GM12865 (cell line): ENCODE results near the gene ANGPTL4.
"Not testable (repeated sequence)": the region's sequence is repeated elsewhere in the genome, so short reads cannot be mapped to it uniquely, and the experiment has no call there.

ENCODE experiments used
- DNase-seq: peaks from one replicate; pipeline ENCODE4 v3.0.0; 2010; ENCODE audit warnings: low read depth
- H3K4me3 ChIP-seq: 2 replicates; pipeline ENCODE4 v1.5.1; 2011; ENCODE audit warnings: mild to moderate bottlenecking, low read depth, low read length, control low read depth
- TF ChIP-seq, protein P1 (sequence below): IDR thresholded peaks from 2 replicates; pipeline ENCODE4 v1.5.1; 2011; ENCODE audit warnings: low read length, control low read depth, low read depth, inconsistent platforms; ENCODE audit not compliant: insufficient read depth; ENCODE audit errors: missing control alignments

ANGPTL4 gene

DNA sequence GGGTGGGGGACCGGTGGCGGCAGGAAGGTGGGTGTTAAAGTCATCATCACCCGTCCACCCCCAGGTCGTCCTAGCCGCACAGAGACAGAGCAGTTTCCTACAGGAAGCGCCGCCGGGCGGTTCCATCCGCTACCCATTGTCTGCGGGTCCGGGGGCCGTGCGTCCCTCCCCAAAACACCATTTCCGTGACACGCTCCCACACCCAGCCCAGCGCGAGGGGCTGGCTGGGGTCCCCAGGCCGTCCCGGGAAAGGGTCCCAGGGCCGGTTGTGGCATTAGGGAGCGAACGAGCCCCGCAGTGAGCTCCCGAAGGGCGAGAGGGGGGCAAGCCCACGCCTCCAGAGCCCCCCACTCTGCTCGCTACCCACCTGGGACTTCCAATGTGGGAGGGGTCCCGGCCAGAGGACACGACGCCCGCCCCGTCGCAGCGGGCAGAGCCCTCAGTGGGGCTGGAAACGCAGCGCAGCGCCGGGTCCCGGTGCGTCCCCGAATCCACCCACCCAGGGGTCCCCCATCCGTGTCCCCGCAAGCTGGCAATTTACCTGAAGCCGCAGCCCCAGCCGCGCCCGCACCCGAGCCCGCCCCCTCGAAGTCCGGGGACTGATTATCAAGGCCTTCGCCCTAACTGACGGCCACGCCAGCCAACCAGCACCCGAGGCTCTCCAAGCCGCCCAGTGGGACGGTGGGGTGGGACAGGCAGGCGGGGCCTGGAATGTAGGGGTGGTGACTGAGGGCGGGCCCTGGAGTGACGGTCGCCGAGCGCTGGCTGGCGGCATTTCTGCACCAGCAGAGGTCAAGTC is 21.1 kb upstream of the ANGPTL4 start, which contains the start of gene KANK3:
KANK3 (minus strand) TSS at position 579 of the 799 bp plus-strand sequence. CDS start 5,434 bp downstream, outside the sequence.
- H3K4me3 ChIP-seq: peak within 1 kb of the TSS; percentile 57
- TF ChIP-seq, protein P1, sequence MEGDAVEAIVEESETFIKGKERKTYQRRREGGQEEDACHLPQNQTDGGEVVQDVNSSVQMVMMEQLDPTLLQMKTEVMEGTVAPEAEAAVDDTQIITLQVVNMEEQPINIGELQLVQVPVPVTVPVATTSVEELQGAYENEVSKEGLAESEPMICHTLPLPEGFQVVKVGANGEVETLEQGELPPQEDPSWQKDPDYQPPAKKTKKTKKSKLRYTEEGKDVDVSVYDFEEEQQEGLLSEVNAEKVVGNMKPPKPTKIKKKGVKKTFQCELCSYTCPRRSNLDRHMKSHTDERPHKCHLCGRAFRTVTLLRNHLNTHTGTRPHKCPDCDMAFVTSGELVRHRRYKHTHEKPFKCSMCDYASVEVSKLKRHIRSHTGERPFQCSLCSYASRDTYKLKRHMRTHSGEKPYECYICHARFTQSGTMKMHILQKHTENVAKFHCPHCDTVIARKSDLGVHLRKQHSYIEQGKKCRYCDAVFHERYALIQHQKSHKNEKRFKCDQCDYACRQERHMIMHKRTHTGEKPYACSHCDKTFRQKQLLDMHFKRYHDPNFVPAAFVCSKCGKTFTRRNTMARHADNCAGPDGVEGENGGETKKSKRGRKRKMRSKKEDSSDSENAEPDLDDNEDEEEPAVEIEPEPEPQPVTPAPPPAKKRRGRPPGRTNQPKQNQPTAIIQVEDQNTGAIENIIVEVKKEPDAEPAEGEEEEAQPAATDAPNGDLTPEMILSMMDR: no peak
- DNase-seq: peak; percentile 99

DNA sequence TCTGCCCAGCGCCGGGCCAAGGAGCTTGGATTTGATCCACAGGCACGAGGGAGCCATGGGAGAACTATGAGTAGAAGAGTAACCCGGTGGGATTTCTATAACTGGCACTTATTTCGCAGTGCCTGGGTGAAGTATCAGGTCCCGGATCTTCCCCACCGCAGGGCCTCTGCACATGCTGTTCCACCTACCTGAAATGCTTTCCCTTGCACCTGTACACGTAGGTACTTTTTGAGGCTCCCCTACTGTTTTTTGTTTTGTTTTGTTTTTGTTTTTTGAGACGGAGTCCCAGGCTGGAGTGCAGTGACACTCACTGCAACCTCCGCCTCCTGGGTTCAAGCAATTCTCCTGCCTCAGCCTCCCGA is 20.5 kb upstream of the ANGPTL4 start:
- TF ChIP-seq, protein P1: no peak
- peak overlapping the region; percentile 34 for H3K4me3 ChIP-seq
- DNase-seq: no peak

DNA sequence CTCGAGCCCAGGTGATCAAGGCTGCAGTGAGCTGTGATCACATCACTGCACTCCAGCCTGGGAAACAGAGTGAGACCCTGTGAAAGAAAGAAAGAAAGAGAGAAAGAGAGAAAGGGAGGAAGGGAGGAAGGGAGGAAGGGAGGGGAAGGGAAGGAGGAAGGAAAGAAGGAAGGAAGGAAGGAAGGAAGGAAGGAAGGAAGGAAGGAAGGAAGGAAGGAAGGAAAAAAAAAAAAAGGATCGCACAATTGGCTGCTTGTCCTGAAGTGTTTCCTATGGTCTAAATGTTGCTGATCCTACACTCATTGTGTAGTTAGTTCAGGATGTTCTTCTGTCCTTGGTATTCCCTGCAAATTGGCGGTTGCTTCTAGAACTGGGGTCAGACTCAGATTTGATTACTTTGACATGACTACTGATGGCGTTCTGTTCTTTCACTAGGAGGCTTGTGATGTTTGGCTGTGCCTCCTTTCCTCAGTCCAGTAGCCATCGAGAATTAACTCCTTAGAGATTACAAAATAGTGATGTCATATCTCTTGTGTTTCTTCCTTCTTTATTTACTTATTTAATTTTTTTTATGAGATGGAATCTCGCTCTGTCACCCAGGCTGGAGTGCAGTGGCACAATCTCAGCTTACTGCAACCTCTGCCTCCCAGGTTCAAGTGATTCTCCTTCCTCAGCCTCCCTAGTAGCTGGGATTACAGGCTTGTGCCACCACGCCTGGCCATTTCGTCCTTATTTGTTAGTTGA is 14.2 kb upstream of the ANGPTL4 start:
- not testable (repeated sequence) for H3K4me3 ChIP-seq, DNase-seq

DNA sequence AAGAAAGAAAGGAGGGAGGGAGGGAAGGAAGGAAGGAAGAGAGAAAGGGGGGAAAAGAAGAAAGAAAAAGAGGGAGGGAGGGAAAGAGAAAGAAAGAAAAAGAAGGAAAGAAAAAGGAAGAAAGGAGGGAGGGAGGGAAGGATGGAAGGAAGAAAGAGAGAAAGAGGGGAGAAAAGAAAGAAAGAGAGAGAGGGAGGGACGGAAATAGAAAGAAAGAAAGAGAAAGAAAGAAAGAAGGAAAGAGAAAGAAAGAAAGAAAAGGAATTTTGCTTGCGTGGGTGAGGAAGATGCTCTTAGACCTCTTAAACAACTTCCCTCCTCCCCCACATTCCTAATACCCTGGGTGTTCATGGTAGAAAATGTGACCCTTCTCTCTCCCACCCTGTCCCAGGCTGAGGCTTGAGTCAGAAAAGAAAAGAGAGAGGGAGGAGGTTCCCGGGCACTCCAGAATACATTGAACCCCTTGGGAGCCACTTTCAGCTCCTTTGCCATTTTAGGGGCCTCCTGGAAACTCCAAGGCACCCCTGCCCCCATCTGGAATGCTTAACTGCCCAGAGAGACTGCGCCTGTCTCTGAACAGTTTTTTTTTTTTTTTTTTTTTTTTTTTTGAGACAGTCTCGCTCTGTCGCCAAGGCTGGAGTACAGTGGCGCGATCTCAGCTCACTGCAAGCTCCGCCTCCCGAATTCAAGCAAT is 11.7 kb upstream of the ANGPTL4 start:
- H3K4me3 ChIP-seq: no peak overlapping the region
- no peak for DNase-seq
- TF ChIP-seq, protein P1: no peak

DNA sequence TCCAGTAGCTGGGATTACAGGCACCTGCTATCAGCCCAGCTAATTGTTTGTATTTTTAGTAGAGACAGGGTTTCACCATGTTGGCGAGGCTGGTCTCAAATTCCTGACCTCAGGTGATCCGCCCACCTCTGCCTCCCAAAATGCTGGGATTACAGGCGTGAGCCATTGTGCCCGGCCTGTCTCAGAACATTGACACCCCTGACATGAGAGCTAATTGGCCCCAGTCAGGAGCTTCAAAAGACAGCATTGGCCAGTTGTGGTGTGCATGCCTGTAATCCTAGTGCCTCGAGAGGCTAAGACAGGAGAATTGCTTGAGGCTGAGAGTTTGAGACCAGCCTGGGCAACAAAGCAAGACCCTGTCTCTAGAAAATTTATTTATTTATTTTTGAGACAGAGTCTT is 11.1 kb upstream of the ANGPTL4 start:
- H3K4me3 ChIP-seq: not testable (repeated sequence)

DNA sequence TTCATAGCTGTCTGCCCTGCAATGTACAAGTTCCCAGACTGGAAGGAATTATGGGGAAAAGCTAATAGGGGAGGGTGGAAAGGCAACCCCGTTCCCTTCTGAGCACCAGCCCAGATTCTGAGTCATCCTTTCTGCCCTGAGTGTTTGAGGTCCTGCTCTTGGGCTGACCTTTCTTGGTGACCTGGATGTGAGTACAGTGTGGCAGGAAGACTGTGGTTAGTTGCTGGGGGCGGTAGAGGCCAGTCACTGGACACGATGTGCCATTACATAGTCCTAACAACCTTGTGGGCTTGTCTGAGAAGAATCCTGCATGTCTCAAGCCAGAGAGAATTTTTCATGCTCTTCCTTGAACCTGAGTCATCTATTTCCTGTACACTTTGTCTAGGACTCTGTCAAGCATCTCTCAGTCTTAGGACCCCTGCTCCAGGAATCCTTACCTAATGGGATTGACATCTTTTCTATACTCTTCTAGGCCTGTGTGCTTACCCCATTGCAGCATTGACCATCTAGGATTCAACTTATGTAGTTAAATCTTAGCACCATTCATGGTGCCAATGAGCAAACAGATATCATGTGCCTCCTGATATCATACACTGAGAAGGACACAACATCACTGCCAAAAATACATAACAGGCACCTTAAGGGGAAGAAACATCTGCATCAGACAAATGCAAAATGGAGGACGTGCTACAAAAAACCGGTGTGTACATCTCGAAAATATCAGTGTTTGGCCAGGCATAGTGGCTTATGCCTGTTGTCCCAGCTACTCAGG is 8.1 kb upstream of the ANGPTL4 start:
- no peak for DNase-seq
- TF ChIP-seq, protein P1: no peak
- H3K4me3 ChIP-seq: no peak overlapping the region

More for the DNA sequence above, 11.1 kb upstream of the ANGPTL4 start:
- DNase-seq: not testable (repeated sequence)

DNA sequence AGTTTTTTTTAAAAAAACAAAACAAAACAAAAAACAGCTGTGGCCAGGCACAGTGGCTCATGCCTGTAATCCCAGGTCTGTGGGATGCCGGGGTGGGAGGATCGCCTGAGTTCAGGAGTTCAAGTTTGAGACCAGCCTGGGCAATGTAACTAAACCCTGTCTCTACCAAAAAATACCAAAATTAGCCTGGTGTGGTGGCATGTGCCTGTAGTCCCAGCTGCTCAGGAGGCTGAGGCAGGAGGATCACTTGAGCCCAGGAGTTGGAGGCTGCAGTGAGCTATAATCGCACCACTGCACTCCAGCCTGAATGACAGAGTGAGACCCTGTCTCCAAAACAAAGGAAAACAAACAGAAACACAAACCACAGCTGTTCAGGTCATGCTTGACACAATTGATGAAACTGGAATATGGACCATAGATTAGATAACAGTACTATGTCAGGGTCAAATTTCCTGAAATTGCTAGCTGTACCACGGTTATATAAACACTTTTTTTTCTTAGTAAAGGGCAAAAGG is 6.9 kb upstream of the ANGPTL4 start:
- TF ChIP-seq, protein P1: no peak
- H3K4me3 ChIP-seq: no peak overlapping the region
- DNase-seq: no peak
